ENCODE results near the gene CCDC187. TPM values are rescaled to one million over a fixed set of nuclear protein-coding genes. Genes with fewer than 3 reads are reported as not detected.
A peak's percentile ranks its signal among the peaks of the same experiment; 100 is the strongest.

The CCDC187 gene
- total RNA-seq, 2 donors from 2014 or later: not detected

DNA sequence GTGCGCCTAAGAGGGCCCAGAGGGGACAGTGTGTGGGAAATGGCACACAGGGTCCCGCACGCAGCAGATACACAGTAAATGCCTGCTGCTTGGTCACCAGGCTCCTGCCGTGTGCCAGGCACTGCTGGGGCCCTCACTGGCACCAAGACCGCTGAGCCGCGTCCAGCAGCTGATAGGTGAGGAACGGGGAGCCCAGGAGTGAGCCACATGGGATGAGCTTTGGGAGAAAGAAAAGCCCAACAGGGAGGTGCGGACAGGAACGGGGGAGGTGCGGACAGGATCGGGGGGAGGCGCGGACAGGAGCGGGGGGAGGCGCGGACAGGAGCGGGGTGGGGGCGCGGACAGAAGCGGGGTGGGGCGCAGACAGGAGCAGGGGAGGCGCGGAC is 40.0 kb upstream of the CCDC187 start:
- no peak overlapping the region for H3K27ac Mint-ChIP-seq
- no peaks in the 10 kb centered on the region for H3K36me3 Mint-ChIP-seq (ENCODE audit: insufficient read depth in 2 of 2)
- H3K27me3 Mint-ChIP-seq (ENCODE audit: low read depth): no peaks in the 10 kb centered on the region
- DNase-seq (no peak), ATAC-seq (replicated peaks in 1 of 2) (no peak)
- no peaks in the 10 kb centered on the region for H3K4me1 Mint-ChIP-seq (ENCODE audit: low read depth)
- no peak overlapping the region for H3K4me3 Mint-ChIP-seq
- no peaks in the 10 kb centered on the region for H3K9me3 Mint-ChIP-seq

DNA sequence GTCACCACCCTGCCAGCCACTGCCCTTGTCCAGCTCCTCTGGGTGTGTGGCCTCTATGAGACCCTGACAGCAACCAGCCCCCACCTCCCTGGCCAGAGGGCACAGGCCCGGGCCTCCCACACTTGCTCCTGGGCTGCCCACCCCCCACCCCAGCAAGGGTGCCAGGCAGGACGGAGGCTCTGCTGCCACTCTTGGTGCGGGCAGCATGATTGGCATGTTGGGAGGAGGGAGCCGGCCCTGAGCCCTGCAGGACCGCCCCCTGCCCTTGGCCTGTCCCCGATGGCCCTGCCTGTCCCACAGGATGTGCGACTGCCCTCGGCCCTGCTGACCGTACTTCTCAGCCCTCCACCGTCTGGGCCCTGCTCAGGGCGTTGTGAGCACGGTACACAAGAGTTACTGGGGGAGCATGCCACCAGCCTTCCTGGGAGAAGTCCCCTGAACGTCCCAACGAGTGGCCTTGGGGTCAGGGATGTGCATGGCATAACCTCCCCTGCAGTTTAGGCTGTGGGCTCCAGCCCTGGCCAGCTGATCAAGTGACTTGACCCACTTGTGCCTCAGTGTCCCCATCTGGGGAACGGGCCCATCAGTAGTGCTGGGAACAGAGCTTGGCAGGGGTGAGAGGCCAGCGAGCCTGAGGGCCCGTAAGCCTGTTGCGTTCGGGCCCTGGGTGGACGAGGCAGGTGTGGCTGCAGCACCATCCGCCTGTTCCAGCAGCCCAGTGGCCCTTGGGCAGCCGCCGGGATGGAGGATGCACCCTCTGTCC is 39.4 kb upstream of the CCDC187 start:
- Mint-ChIP-seq H3K27ac (no peak overlapping the region), H3K4me1 (ENCODE audit: low read depth) (no peaks in the 10 kb centered on the region), H3K9me3 (no peaks in the 10 kb centered on the region), H3K36me3 (ENCODE audit: insufficient read depth in 2 of 2) (no peaks in the 10 kb centered on the region), H3K27me3 (ENCODE audit: low read depth) (no peaks in the 10 kb centered on the region), H3K4me3 (no peak overlapping the region)
- no peak for ATAC-seq (replicated peaks in 1 of 2)
- DNase-seq: no peak

DNA sequence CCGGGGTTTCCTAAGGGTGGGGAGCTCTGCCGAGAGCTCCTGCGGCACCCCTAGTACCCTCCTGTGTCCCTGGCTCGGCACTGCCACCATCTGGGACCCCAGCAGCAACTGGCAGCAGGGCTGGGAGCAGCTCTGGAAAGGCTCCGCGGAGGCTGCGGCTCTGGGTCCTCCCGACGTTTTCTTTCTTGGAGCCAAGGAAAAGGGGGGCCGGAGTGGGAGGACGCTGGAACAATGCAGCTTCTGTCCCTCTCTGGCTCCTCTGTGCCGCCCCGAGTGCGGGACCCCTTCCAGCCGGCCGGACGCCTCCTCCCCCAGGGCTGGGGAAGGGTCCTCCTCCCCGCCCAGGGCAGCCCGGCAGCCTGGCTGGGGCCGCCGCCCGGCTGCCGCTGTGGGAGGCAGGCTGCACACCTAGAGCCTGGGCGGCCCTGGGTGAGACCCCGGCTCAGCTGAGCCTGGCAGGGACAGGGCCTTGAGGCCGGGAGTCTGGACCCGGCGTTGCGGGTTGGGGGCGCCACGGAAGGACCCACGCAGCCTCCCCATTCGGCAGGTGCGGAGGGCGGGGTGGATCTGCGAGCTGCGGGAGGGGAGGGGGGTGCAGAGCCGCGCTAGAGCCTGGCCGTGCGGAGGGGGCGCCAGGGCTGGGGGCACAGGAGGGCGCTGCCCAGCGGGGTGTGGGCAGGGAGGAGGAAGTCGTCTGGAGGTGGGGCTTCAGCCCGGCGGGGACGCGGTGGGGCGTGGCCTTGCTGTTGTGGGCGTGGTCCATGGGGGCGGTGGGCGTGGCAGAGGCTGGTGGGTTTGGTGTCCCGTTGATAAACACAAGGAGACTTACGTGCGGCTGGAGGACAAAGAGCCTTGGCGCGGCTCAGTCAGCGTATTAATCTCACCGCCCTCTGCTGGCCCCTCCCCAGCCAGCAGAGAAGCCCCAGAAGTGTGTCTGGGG is 38.6 kb upstream of the CCDC187 start:
- no peaks in the 10 kb centered on the region for H3K4me1 Mint-ChIP-seq (ENCODE audit: low read depth)
- H3K9me3 Mint-ChIP-seq: no peaks in the 10 kb centered on the region
- H3K4me3 Mint-ChIP-seq: peak overlapping the region in 1 of 2 donors; percentile 27
- ATAC-seq (replicated peaks in 1 of 2) (peak; percentile 67 to 72), DNase-seq (peak; percentile 75 to 80)
- H3K27me3 Mint-ChIP-seq (ENCODE audit: low read depth): no peaks in the 10 kb centered on the region
- H3K36me3 Mint-ChIP-seq (ENCODE audit: insufficient read depth in 2 of 2): no peaks in the 10 kb centered on the region
- H3K27ac Mint-ChIP-seq: no peak overlapping the region

DNA sequence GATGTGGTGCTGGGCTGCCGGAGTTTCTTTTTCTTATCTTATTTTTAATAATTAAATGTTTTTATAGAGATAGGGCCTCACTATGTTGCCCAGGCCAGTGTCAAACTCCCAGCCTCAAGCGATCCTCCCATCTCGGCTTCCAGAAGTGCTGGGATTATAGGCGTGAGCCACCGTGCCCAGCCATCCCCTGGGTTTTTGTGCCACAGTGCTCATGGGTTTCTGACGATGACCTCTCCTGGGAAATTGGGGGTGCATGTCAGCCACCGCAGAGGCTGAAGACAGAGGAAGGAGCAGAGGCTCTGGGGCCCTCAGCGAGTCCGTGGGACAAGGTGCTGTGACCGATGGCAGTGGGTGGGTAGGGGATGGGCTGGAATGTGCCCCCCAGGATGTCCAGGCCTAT is 37.9 kb upstream of the CCDC187 start:
- Mint-ChIP-seq H3K36me3 (ENCODE audit: insufficient read depth in 2 of 2) (no peaks in the 10 kb centered on the region), H3K4me1 (ENCODE audit: low read depth) (no peaks in the 10 kb centered on the region), H3K9me3 (no peaks in the 10 kb centered on the region), H3K4me3 (no peak overlapping the region), H3K27me3 (ENCODE audit: low read depth) (no peaks in the 10 kb centered on the region), H3K27ac (no peak overlapping the region)
- DNase-seq (no peak), ATAC-seq (replicated peaks in 1 of 2) (no peak)

DNA sequence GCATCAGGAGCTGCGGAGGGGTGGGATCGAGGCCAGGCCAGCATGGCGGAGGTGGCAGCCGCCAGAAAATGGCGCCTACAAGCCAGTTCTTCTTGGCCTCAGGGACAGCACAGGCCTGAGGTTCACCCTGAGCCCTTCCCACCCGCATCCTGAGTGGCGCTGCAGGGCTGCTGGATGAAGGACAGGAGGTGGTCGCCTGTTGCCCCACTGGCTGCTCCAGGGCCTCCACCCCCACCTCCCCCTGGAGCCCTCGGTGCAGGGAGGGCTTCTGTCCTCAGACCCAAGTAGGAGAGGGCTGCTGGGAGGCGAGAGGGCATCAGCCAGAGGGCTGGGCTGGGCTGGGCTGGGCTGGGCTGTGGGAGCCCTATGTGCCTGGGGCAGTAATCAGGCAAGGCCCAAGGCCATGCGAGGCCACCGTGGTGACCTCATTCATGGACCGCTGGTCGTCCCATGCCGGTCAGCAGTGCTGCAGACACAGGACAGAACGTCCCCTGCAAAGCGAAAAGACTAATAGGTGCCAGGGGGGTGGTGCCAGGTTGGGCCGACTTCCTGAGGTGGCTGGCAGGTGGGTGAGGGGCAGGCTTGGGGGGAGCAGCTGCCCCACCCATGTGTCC is 37.3 kb upstream of the CCDC187 start:
- Mint-ChIP-seq H3K27me3 (ENCODE audit: low read depth) (no peaks in the 10 kb centered on the region), H3K4me3 (no peak overlapping the region), H3K4me1 (ENCODE audit: low read depth) (no peaks in the 10 kb centered on the region), H3K27ac (no peak overlapping the region), H3K36me3 (ENCODE audit: insufficient read depth in 2 of 2) (no peaks in the 10 kb centered on the region), H3K9me3 (no peaks in the 10 kb centered on the region)
- no peak for ATAC-seq (replicated peaks in 1 of 2)
- no peak for DNase-seq

DNA sequence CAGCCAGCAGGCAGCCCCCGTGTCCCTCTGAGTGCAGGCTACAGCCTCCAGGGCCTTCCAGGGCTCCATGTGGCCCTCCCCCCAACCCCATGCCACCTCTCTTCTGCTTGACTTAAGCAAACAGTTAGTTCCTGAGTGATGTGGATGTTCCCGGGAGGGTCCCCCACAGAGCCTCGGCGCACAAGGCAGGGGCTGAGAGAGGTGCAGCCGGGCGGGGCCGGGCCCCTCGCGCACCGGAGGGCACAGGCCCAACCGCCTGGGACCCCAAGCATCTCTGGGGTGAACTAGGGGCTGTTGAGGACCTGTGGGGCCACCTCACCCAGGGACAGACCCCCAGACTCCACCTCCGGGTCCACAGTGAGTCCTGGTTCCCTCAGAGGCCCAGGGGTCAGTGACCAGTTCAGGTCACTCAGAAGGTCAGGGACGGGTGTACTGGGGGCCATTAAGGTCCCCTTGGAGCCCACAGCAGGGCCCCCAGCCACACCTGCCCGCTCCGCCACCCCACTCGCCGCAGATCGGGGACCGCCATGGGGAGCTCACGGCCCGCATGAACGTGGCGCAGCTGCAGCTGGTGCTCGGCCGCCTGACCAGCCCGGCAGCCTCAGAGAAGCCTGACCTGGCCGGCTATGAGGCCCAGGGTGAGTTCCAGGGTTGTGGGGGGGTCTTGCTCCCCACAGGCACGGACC is 36.6 kb upstream of the CCDC187 start:
- Mint-ChIP-seq H3K4me1 (ENCODE audit: low read depth) (no peaks in the 10 kb centered on the region), H3K36me3 (ENCODE audit: insufficient read depth in 2 of 2) (no peaks in the 10 kb centered on the region), H3K9me3 (no peaks in the 10 kb centered on the region), H3K27ac (no peak overlapping the region), H3K27me3 (ENCODE audit: low read depth) (no peaks in the 10 kb centered on the region), H3K4me3 (no peak overlapping the region)
- no peak for ATAC-seq (replicated peaks in 1 of 2)
- DNase-seq: no peak

DNA sequence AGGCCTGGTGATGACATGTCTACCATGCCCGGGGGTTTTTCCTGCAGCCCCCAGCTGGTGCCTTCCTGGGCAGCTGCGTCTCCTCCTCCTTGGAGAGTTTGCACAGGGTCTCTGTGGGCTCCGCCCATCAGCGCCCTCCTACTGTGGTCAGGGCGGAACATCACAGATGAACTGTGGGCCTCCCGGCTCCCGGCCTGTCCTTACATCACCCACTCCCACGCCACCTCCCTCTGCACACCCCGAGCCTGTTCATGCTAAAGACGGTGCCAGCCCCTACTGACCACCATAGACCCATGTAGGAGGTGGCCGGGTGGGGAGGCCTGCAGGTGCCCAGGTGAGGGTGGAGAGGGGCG is 36.0 kb upstream of the CCDC187 start:
- Mint-ChIP-seq H3K9me3 (no peaks in the 10 kb centered on the region), H3K36me3 (ENCODE audit: insufficient read depth in 2 of 2) (no peaks in the 10 kb centered on the region), H3K4me1 (ENCODE audit: low read depth) (no peaks in the 10 kb centered on the region), H3K4me3 (no peak overlapping the region), H3K27ac (no peak overlapping the region), H3K27me3 (ENCODE audit: low read depth) (no peaks in the 10 kb centered on the region)
- DNase-seq (no peak), ATAC-seq (replicated peaks in 1 of 2) (no peak)

DNA sequence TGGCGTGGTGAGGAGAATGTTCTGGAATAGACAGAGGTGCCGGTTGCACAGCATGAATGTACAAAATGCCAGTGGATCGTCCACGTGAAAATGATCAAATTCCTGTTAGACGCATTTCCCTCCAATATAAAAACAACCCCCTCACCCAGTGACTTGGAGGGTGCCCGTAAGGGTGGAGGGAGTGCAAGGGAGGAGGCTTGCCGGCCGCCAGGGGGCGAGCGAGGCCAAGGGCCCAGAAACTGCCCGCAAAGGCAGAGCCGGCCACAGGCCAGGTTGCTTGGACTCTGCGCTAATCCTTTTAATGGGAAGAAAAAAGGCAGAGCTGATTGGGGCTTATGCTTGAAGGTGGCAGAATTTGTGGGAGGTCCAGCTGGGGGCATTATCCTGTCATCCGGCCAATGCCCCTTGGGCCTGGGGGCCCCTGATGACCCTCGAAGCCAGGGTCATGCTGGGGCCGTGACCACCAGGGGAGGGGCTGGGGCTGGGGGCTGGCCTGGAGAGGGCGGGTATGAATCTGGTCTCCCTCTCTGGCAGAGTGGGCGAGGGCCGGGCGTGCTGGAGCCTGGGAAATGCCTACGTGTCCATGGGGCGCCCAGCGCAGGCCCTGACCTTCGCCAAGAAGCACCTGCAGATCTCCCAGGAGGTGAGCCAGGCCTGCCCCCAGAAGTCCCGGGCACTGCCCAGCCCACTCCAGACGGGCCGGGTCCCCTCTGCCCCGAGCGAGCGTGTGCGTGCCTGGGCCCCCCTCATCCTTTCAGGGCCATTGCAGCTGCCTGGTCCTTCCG is 35.5 kb upstream of the CCDC187 start:
- Mint-ChIP-seq H3K27me3 (ENCODE audit: low read depth) (no peaks in the 10 kb centered on the region), H3K4me3 (no peak overlapping the region), H3K36me3 (ENCODE audit: insufficient read depth in 2 of 2) (no peaks in the 10 kb centered on the region), H3K4me1 (ENCODE audit: low read depth) (no peaks in the 10 kb centered on the region), H3K9me3 (no peaks in the 10 kb centered on the region), H3K27ac (no peak overlapping the region)
- peak; percentile 24 to 50 for DNase-seq
- ATAC-seq (replicated peaks in 1 of 2): peak; percentile 30 to 35

DNA sequence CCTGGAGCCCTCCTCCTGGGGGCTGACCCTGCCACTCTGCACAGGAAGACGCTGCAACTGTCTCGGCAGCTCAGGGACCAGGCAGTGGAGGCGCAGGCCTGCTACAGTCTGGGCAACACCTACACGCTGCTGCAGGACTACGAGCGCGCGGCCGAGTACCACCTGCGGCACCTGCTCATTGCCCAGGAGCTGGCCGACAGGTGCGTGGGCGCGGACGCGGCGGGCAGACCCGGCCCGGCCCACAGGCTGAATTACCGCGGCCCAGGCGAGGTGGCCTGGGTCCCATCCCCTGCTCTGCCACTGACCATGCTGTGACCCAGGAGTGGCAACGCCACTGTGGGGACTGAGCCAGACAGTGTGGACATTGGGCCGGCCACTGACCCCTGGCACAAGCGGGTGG is 34.6 kb upstream of the CCDC187 start:
- Mint-ChIP-seq H3K4me1 (ENCODE audit: low read depth) (no peaks in the 10 kb centered on the region), H3K36me3 (ENCODE audit: insufficient read depth in 2 of 2) (no peaks in the 10 kb centered on the region), H3K4me3 (no peak overlapping the region), H3K9me3 (no peaks in the 10 kb centered on the region), H3K27ac (no peak overlapping the region), H3K27me3 (ENCODE audit: low read depth) (no peaks in the 10 kb centered on the region)
- no peak for DNase-seq
- ATAC-seq (replicated peaks in 1 of 2): no peak

DNA sequence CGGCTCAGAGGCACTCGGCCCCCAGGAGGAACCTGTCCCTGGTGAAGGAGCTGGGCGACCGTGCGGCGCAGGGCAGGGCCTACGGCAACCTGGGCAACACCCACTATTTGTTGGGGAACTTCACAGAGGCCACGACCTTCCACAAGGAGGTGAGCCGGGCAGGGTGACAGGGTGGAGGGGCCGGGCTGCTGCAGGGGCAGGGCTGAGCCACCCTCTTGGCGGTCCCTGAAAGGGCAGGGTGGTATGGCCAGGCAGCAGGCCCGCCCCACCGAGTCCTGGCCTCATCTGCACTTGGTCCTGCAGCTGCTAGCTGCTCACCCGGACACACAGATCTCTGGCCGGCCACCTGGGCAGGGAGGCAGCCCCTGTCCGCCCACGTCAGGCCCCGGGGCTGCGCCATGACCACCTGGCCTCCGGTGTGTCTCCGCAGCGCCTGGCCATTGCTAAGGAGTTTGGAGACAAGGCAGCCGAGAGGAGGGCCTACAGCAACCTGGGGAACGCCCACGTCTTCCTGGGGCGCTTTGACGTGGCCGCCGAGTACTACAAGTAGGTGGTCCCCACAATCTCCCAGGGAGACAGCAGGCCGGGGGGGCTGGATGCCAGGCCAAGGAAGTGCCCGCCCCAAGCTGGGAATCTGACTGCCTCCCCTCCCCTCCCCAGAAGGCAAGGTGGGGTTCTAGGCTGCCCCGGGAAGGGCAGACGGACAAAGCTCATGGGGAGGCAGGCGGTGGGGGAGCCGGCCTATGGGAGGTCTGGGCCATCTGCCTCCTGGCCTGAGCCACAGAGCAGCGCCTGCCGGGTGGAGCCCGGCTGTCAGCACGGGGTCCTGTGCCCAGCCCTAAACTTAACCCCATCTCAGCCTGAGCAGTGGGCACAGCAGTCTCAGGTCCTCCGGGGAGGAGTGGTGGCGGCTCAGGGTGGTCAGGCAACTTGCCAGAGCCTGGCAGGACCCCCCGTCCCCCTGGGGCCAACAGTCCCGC is 33.8 kb upstream of the CCDC187 start:
- H3K36me3 Mint-ChIP-seq (ENCODE audit: insufficient read depth in 2 of 2): no peaks in the 10 kb centered on the region
- H3K27me3 Mint-ChIP-seq (ENCODE audit: low read depth): no peaks in the 10 kb centered on the region
- no peak overlapping the region for H3K4me3 Mint-ChIP-seq
- H3K9me3 Mint-ChIP-seq: no peaks in the 10 kb centered on the region
- no peak overlapping the region for H3K27ac Mint-ChIP-seq
- DNase-seq: no peak
- no peaks in the 10 kb centered on the region for H3K4me1 Mint-ChIP-seq (ENCODE audit: low read depth)
- no peak for ATAC-seq (replicated peaks in 1 of 2)

DNA sequence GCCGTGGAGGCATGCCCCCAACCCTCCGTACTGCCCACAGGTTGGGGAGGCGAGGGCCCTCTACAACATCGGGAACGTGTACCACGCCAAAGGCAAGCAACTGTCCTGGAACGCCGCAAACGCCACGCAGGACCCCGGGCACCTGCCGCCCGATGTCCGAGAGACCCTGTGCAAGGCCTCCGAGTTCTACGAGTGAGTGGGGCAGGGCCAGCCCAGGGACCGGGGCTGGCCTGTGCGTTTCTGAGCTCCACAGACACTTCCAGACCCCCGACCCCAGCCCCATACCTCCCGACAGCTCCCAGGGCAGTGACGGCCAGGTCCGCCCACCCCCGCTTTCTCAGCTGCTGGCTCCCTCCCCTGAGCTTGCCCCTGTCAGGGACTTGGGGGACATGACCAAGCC is 33.0 kb upstream of the CCDC187 start:
- no peaks in the 10 kb centered on the region for H3K27me3 Mint-ChIP-seq (ENCODE audit: low read depth)
- no peaks in the 10 kb centered on the region for H3K36me3 Mint-ChIP-seq (ENCODE audit: insufficient read depth in 2 of 2)
- no peaks in the 10 kb centered on the region for H3K9me3 Mint-ChIP-seq
- no peak overlapping the region for H3K27ac Mint-ChIP-seq
- H3K4me1 Mint-ChIP-seq (ENCODE audit: low read depth): no peaks in the 10 kb centered on the region
- no peak for ATAC-seq (replicated peaks in 1 of 2)
- no peak for DNase-seq
- no peak overlapping the region for H3K4me3 Mint-ChIP-seq
